Measurements from ENCODE around the gene POLA1.
"Not testable (repeated sequence)": the region's sequence is repeated elsewhere in the genome, so short reads cannot be mapped to it uniquely, and the experiment has no call there.

POLA1 gene

GRCh38 chrX:24819807-24820206 is 126.1 kb downstream of the POLA1 start:
- not testable (repeated sequence) for DNase-seq

- DNase-seq: no peak
These were observed 134.4 kb downstream of the POLA1 start for GRCh38 chrX:24828147-24828546.

- no peak for DNase-seq
These were observed 134.9 kb downstream of the POLA1 start for GRCh38 chrX:24828600-24828999.

DNA sequence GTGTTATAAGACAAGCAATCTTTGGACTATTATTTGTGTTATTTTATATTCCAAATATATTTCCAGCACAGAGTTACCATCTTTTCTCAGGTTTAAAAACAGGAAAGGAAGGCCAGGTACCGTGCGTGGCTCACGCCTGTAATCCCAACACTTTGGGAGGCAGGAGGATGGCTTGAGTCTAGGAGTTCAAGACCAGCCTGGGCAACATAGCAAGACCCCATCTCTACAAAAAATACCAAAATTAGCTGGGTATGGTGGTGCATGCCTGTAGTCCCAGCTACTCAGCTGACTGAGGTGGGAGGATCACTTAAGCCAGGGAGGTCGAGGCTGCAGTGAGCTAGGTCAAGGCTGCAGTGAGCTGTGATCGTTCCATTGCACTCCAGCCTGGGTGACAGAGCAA is 140.0 kb downstream of the POLA1 start:
- no peak for DNase-seq

DNA sequence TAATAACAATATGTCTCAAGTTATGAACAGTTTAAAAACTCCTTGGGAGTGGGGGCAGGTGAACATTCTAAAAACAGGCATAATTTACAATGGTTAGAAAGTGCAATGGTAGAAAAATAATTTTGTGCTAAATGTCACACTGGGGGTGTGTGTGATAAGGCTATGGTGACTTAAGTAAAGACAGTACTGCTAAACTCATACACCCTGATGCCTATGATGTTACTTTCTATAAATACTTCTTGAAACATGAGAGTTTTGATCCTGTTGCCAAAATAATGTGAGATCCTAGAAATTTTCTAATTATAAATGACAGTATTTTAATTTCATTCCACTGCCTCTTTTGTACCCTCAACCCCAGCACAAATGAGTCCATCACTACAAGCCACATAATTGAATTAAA is 144.2 kb downstream of the POLA1 start:
- no peak for DNase-seq

DNA sequence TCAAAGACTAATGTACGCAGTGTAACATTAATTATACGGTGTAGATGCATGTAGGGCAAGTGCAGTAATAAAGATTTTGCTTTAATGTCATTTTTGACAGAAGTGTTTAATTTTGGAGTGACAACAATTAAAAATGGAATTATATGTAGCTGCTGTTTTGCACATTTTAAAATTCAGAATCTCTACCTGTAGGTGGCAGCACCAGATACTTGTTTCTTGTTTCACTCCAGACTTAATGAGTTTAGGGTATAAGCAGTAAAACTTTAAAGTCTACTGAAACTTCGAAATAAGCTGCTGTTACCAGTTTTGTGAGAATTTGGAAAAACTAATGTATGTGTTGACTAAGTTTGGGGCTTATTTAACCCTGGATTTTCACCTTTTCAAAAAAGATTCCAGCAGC is 144.9 kb downstream of the POLA1 start:
- peak; percentile 3 to 12 for DNase-seq

DNA sequence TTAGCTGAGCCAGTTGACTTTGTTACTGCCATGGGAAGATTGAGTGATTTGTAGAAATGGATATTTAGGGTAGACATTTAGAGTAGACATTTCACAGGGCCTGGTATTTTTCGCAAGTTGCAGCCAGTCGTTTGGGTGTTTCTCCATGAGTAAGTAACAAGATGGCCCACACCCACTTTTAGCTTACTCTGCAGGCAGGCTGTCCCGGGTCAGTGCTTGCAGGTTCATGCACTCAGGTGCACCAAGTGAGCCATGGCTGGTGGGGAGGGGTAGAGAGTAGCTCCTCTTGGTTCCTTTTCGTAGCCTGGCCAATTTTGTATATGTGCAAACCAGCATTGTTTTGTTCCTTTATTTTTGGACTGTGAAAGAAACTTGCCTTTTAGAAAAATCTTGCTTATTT is 145.6 kb downstream of the POLA1 start:
- no peak for DNase-seq

DNA sequence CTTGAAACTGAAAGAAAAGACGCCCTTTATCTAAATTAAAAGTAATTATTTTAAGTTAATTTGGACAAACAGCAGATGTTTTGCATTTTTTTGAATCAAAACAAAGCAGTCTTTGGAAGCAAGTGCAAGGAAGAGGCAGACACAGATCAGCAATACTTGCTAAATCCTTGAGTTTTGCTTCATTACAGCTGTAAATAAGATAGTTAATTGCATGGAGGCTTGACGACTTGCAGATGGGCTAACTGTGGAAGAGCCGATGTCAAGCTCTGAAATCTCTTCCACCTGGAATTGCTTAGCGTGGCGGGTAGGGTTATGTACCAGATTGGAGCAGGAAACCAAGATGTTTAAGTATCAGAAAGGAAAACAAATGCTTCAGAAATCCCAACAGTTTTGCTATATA is 148.8 kb downstream of the POLA1 start:
- DNase-seq: no peak

DNA sequence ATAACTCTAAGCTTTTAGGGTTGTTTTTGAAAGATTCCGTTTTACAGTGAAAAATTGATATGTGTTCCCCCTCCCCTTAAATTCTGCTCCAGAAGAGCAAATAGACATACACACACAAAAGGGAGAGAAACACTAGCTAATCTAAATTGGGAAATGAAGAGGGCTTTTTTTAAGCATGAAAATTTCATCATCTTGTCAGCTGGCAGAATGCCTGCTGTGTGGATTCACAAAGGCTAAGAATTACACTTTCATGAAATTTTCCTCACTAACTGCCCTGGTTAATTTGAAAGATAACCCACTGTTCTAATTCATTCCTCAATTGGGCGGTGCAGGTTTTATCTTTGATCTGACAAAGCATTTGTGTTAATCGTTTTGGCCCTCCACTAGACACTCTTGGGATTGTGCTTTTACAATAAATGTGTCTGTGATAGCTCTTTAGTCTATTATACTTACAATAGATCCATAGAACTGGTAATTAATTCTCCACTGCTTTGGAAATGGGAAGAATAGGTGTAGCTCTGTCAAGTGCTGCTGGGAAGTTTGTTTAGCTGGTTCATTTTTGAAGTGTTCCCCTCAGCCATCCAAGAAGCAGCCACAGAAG is 152.9 kb downstream of the POLA1 start:
- no peak for DNase-seq

DNA sequence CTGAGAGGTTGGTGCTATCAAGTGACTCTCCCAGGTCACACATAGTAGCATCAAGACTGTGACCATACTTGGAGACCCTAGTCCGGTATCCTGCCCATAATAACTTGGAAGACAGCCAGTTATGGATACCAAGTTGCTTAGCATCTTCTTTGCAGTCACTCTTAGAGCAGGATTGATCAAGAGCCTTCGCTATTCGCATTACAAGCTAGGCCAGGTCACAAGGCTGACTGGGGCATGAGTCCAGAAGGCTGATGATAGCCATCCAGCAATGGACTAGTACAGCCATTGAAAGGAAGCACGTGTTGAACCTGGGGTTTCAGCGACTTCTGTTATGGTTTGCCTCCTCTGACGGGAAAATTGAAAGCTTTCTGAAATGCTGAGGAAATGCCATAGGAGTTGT is 157.6 kb downstream of the POLA1 start:
- DNase-seq: no peak

GRCh38 chrX:24851780-24852179 is 158.1 kb downstream of the POLA1 start:
- no peak for DNase-seq

GRCh38 chrX:24858004-24858746 is 164.5 kb downstream of the POLA1 start:
- no peak for DNase-seq

- no peak for DNase-seq
These were observed 165.6 kb downstream of the POLA1 start for GRCh38 chrX:24859211-24859841.

GRCh38 chrX:24860140-24860539 is 166.4 kb downstream of the POLA1 start:
- no peak for DNase-seq

DNA sequence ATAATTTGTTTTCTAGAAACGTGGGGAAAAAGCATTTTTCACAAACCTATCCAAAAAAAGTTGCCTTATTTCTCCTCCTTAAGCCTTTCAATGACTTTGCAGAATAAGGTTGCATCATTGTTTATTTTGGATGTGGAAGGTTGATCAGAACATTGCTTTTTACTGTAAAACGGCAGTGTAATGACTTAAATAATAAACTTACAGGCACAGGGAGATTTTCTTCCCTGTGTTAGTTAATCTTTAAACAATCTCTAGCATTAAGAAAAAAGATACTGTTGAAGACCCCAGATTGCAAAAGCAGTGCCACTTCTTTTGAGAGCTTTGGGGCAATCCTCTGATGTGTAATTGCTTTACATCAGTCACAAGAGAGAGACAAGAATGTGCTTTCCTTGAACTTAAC is 168.6 kb downstream of the POLA1 start:
- no peak for DNase-seq

DNA sequence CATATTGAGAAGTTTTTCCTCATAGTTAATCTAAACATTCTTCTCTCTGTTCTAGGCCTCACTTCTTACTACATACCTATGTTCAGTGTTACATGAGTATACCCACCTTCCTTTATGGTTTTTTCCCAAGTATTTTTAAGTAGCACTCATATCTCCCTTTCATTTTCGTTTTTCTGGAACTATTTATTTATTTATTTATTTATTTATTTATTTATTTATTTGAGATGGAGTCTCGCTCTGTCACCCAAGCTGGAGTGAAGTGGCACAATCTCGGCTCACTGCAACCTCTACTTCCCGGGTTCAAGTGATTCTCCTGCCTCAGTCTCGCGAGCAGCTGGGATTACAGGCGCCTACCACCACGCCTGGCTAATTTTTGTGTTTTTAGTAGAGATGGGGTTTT is 170.1 kb downstream of the POLA1 start:
- DNase-seq: not testable (repeated sequence)

DNA sequence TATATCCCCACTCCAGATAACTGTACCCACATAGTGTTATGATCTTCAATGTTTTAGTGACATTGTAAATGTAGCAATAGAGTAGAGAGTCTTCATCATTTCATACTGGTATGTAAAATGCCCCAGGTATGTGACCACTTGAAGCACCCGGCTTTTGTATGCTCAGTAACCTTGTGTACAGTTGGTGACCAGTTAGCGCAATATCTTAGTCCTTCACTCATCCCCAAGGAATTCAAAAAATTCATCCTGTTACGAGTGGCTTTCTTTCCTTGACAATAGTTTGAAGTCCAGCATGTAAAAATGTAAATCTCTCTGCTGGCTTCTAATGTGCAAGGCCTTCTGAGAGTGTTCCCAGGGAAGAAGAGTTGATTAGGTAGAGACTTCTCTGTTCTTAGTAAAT is 176.4 kb downstream of the POLA1 start:
- DNase-seq: no peak

DNA sequence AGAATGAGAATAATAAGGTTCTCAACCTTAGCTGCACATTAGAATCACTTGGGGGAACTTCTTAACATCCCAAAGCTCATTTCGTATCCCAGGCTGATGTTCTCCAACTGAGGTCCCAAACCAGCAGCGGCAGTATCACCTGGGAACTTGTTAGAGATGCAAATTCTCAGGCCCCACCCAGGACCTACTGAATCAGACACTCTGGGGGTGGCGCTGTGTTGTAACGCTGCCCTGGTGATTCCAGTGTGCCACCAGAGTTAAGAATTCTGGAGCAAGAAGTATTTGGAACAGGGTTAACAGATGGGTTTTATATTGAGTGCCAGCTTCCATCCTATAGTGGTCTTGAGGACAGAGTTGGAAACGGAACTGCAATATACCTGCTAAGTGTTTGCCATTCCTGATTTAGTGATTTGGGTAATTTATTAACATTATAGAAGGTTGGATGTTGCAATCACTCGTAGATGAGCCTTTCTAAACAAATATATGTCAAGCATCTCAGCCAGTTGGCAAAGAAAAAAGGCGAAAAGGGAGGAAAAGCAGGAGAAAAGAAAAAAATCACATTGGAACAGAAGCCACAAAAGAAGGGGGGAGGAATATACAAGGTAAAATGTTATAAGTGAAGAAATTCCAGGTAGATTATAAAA is 181.0 kb downstream of the POLA1 start:
- DNase-seq: no peak

GRCh38 chrX:24876530-24877287 is 183.0 kb downstream of the POLA1 start:
- no peak for DNase-seq

- no peak for DNase-seq
These were observed 183.6 kb downstream of the POLA1 start for GRCh38 chrX:24877288-24877664.

DNA sequence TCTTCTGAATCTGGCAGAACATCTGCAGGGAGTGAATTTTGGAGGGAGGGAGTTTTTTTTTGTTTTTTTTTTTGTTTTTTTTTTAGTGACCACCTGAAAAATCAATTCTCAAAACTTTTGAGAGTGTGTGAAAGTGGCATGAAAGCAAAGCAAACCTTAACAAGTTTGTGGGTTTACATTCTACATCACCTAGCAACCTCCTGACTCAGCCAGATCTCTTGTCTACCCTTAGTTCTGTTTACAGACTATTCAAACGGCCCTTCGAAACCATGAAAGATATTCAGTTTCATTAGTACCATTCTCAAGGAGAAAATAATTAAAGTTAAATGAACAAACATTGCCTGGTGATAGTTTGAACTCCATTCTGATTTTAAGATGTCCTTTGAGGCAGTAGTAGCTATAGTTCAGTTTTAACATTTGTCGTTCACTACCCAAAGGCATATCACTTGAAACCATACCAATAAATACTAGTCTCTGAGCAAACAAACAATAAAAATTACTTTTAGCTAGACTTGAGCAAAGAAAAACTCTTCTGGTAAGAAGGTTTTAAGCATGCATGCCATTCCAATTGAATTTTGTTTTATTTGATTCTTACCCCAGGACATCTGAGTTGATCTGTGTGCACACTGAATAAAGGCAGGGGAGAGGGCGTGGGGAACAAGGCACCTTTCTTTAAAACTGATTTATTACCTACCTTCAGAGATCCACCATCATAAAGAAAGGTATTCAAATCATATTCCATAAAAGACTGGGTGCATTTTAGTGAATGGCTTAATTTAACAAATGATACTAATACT is 184.3 kb downstream of the POLA1 start:
- no peak for DNase-seq

GRCh38 chrX:24879679-24880078 is 186.0 kb downstream of the POLA1 start:
- DNase-seq: no peak

All from stimulated activated CD4-positive, alpha-beta T cell treated with anti-CD3 and anti-CD28 coated beads, Interleukin-2, amount 100 ng/mL, for 48 hours (primary cell).